K562 (cell line): ENCODE measurements around the gene UBE2K. TPM values are rescaled to one million over a fixed set of nuclear protein-coding genes. Genes with fewer than 3 reads are reported as not detected.

Source experiments
- KDM2B ChIP-seq: fragments of 250-450 bp; sonication (Bioruptor Pico); IDR thresholded peaks from 2 replicates; pipeline ENCODE4 v1.8.0; 2021; ENCODE audit warnings: mild to moderate bottlenecking, moderate library complexity
- KDM5B ChIP-seq: fragments of 200-600 bp; sonication (generic); IDR thresholded peaks from 2 replicates; pipeline ENCODE4 v1.6.1; 2012; ENCODE audit warnings: low read depth, mild to moderate bottlenecking, moderate library complexity, low read length, control low read depth, inconsistent platforms; ENCODE audit not compliant: insufficient replicate concordance
- L3MBTL2 ChIP-seq: fragments of 450-650 bp; IDR thresholded peaks from 2 replicates; pipeline ENCODE4 v1.6.1; 2016; ENCODE audit warnings: mild to moderate bottlenecking, moderate library complexity
- RUNX1 ChIP-seq: sonication (generic); IDR thresholded peaks from 2 replicates; pipeline ENCODE4 v1.6.1; 2016; ENCODE audit warnings: antibody characterized with exemption, low read depth
- polyA plus RNA-seq, 8 experiments: library from polyadenylated mRNA; depleted of rRNA in 4 of 8; stranded (reverse) in 5 of 8; unstranded in 3 of 8; fragments of >200 nt; fragmentation: Nextera tagmentation in 2 of 8; fragmentation: Illumina TruSeq in 1 of 8; extraction: Ambion mirVana in 2 of 8; extraction: Trizol in 1 of 8; gene quantifications; 2 replicates each; pipeline versions ENCODE4 v1.2.1 to v1.2.3, GENCODE V29; 2011 to 2014; ENCODE audit warnings: inconsistent platforms in 1 of 8, missing spikeins in 1 of 8
- total RNA-seq, 7 experiments: library from RNA; depleted of rRNA in 6 of 7; stranded (reverse); fragments of >200 nt in 6 of 7; fragmentation: Illumina TruSeq in 2 of 7; extraction: Trizol in 2 of 7; gene quantifications; 2 replicates each; pipeline versions ENCODE4 v1.2.1 to v1.2.3, GENCODE V29; 2011 to 2021; ENCODE audit warnings: low replicate concordance in 1 of 7
- TF ChIP-seq, protein P1 (sequence below), 2 experiments: fragments of 450-650 bp; IDR thresholded peaks; 2 replicates each; pipeline ENCODE4 v1.6.1; 2016; ENCODE audit warnings: mild to moderate bottlenecking in 2 of 2, borderline replicate concordance in 1 of 2, low read depth in 1 of 2, moderate library complexity in 1 of 2

Gene UBE2K
- total and polyA plus RNA-seq, 9 of the 15 experiments (the other 6 are each of a cell fraction or from before 2014, with no cell fraction given), result 29.8 to 190 (median 62.6) TPM

DNA sequence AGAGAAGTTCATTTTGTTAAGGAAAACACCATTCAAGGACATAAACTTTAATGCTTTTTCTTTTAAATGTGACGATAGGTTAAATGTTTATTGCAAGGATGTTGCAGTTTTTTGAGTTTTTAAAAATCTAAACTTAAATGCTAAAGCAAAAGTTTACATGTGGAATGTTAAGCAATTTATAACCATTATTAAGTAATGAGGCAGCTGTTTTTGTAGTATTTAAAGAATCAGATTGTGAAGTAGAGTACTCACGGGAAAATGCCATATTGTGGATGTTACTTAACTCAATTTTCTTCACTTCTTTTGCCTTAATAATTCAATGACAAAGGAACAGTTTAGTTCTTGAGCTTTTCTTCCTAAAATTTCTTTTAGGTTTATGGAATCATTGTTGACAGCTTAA lies 43.5 kb downstream of the UBE2K start (continued):
- TF ChIP-seq, protein P1, sequence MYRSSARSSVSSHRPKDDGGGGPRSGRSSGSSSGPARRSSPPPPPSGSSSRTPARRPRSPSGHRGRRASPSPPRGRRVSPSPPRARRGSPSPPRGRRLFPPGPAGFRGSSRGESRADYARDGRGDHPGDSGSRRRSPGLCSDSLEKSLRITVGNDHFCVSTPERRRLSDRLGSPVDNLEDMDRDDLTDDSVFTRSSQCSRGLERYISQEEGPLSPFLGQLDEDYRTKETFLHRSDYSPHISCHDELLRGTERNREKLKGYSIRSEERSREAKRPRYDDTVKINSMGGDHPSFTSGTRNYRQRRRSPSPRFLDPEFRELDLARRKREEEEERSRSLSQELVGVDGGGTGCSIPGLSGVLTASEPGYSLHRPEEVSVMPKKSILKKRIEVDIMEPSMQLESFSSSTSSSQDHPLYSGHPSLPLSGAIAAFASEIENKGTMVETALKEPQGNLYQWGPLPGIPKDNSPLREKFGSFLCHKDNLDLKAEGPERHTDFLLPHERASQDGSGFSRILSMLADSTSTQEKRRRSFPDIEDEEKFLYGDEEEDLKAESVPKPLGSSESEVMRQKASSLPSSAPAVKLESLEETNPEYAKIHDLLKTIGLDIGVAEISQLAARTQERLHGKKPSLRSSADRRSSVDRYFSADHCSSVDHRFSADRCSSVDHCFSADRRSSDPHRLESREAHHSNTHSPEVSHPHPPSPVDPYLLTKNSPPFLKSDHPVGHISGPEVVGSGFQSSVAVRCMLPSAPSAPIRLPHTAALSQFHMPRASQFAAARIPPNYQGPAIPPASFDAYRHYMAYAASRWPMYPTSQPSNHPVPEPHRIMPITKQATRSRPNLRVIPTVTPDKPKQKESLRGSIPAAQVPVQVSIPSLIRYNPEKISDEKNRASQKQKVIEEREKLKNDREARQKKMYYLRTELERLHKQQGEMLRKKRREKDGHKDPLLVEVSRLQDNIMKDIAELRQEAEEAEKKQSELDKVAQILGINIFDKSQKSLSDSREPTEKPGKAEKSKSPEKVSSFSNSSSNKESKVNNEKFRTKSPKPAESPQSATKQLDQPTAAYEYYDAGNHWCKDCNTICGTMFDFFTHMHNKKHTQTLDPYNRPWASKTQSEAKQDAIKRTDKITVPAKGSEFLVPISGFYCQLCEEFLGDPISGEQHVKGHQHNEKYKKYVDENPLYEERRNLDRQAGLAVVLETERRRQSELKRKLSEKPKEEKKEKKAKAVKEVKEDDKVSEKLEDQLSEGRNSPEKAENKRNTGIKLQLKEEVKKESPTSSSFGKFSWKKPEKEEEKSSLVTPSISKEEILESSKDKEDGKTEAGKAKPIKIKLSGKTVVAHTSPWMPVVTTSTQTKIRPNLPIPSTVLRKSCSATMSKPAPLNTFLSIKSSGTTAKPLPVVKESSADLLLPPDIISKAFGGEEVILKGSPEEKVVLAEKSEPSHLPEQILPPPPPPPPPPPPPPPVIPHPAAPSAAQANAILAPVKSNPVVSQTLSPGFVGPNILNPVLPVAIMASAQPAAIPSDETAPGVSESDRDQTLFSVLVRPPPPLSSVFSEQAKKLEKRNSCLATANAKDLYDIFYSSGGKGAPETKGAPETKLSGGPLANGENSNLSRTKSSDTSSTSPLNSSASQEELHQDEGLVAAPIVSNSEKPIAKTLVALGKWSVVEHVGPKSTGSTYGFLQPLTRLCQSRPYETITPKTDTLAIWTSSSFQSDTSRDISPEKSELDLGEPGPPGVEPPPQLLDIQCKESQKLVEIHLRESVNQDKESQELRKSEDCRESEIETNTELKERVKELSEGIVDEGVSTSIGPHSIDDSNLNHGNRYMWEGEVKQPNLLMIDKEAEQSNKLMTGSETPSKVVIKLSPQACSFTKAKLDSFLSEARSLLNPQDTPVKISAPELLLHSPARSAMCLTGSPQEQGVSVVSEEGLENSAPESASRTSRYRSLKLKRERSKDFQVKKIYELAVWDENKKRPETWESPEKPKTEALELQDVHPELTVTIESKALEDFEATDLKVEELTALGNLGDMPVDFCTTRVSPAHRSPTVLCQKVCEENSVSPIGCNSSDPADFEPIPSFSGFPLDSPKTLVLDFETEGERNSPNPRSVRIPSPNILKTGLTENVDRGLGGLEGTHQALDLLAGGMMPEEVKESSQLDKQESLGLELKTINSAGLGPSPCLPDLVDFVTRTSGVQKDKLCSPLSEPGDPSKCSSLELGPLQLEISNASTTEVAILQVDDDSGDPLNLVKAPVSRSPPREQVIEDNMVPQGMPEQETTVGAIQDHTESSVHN (IDR thresholded peaks at IDR 0.05; ENCODE audit: borderline replicate concordance in 1 of 2, low read depth in 1 of 2), result no peak
- no peak for TF ChIP-seq KDM5B
- no peak for TF ChIP-seq L3MBTL2
- no peak for TF ChIP-seq RUNX1
- no peak for TF ChIP-seq KDM2B
